NCI-H1694 (cell line): ENCODE results near the gene UBE2G1.
A peak's percentile ranks its signal among the peaks of the same experiment; 100 is the strongest.
"Not testable (repeated sequence)": the region's sequence is repeated elsewhere in the genome, so short reads cannot be mapped to it uniquely, and the experiment has no call there.

Experiments used
- DNase-seq: peaks from one replicate; lab custom pipeline; 2025; lab: John Stamatoyannopoulos, UW

The UBE2G1 gene

DNA sequence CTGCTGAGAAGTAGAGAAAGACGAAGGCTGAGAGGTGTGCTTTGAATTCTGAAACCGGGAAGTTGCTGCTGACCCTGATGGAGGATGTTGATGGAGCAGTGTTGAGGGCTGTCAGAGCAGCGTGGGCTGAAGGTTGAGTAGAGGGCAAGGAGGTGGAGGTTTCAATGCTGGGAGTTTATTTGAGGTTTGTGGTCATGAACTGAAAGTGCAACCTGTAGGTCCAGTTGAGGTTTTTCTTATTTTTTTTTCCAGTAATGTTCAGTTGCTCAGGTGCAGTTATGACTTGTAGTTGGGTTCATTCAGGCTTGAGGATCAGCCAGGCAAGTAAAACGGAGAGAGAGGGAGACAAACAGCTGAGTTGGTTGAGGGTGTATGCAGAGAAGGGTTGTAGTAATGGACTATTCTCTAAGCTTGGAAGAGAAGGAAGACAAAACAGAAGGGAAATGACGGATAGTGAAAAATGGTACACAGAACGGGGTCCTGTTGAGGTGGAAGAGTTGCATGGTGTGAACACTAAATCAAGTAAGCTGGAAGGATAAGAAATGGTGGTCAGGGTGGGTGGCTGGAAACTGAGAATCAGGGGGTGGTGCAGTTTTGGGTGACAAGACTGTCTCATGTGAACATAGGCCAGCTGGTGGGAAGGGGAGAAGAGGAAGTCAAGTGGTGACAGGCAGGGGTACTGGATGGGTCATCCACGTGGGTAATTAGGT, 8.7 kb upstream of the UBE2G1 start:
- DNase-seq = no peak

DNA sequence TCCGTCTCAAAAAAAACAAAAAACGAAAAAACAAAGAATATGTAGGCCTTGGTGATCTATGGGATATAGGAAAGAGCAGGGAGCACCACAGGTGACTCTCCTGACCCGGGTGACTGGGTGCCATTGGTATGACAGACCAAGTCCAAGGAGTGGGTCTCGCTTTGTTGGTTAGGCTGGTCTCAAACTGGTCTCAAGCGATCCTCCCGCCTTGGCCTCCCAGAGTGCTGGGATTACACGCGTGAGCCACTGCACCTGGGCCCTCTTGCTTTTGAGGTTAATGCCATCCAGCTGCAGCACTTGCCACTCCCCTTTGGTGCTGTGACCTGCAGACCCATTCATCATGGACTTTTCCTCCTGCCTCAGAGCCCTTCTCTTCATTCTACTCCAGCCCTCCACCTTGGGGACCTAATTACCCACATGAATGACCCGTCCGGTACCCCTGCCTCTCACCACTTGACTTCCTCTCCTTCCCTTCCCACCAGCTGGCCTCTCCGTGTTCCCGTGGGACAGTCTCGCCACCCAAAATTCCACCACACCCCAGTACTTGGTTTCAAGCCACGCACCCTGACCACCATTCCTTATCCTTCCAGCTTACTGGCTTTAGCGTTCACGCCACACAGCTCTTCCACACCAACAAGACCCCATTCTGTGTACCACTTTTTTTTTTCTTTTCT, 3.2 kb upstream of the UBE2G1 start:
- no peak for DNase-seq

DNA sequence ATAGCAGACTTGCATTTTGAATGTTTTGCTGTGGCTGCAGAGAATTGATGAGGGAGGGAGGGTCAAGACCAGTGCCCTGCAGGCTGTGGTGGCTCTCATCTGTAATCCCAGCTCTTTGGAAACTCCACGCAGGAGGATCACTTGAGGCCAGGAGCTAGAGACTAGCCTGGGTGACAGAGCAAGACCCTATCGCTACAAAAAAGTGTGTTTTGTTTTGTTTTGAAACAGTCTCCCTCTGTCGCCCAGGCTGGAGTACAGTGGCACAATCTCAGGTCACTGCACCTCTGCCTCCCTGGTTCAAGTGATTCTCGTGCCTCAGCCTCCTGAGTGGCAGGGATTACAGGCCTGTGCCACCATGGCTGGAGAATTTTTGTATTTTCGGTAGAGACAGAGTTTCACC, 1.9 kb upstream of the UBE2G1 start:
- DNase-seq = no peak

DNA sequence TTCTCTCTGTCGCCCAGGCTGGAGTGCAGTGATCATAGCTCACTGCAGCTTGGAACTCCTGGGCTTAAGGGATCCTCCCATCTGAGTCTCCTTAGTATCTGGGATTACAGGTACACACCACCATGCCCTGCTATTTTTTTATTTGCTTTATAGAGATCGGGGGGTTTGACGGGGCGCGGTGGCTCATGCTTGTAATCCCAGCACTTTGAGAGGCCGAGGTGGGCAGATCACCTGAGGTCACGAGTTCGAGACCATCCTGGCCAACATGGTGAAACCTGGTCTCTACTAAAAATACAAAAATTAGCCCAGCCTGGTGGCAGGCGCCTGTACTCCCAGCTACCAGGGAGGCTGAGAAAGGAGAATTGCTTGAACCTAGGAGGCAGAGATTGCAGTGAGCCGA, 702 bp upstream of the UBE2G1 start:
- DNase-seq = not testable (repeated sequence)

DNA sequence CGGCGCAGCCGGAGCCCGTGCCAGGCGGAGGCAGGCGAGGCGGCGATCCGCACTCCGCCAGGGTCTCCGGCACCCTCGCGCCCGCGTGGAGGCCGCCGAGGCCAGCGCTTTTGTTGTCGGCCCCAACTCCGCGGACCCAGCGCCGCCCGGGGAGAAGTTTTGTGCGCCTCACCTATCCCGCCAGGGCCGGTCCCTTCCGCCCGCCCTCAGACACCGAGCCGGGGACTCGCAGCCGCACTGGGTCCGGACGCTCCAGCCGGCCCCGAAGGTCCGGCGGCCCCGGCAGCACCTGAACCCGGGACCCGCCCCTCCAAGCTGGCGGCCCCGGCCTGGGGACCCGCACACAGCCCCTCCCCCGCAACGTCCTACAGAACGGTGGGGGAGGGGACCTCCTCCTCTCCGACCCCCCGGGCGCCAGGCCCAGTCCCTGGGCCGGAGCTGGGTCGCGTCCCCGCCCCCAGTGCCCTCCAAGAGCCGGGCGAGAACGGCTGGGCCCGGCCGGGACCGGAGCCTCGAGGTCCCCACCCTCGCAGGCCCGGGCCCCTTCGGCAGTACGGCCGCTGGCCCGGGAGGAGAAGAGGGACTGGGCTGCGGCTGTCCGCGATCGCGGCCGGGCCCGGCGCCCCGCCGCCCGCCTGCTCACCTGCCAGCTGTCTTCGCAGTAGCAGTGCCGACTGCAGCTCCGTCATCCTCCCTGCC, 698 bp downstream of the UBE2G1 start:
- no peak for DNase-seq

DNA sequence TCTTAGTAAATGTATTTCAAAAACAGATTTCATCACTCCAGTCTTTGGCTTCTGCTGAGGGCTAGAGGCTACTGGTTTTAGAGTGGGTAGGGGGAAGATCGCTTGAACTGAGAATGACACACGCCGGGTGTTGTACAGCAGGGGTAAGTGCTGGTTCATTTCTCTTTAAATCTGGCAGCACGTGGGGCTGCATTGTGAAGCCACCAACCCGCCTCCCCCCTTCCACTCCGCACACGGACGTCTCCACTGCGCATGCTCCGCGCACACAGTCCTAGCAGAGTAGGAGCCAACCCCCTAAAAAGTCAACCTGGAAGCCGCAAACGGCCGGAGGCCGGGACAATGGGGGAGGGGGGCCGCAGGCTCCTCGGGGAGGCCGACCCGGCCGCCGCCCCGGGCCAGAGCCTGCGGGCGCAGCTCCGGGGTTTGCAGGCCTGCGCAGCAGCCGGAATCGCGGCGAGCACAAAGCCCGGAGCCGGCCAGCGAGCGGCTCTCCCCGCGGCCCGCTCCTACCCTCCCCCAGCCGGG, 1.3 kb downstream of the UBE2G1 start:
- peak; percentile 90 for DNase-seq

DNA sequence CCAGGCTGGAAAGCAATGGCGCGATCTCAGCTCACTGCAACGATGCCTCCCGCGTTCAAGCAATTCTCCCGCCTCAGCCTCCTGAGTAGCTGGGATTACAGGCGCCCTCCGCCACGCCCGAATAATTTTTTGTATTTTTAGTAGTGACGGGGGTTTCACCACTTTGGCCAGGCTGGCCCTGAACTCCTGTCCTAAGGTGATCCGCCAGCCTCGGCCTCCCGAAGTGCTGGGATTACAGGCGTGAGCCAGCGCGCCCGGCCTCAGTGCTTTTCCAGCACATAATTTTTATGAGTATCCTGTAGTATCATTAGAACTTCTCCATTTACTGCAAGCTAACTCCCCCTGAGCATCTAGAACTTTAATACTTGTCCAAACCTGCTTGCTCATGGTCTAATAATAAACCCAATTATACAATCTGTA, 1.8 kb downstream of the UBE2G1 start:
- DNase-seq = no peak

DNA sequence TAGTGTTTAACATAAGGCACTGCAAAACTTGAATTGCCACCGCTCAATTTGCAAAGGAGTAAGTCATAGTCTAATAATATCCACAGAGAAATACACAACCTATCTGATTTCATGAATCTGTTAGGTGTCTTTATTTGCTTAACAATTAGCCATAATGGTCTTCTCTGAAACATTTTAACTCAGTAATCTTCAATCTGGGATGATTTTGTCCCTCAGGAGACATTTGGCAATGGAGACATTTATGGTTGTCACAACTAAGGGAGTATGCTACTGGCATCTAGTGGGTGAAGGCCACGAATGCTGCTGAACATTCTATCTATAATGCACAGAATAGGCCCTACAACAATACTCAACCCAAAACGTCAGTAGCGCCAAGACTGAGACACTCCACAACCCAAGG, 4.3 kb downstream of the UBE2G1 start:
- peak; percentile 25 for DNase-seq

DNA sequence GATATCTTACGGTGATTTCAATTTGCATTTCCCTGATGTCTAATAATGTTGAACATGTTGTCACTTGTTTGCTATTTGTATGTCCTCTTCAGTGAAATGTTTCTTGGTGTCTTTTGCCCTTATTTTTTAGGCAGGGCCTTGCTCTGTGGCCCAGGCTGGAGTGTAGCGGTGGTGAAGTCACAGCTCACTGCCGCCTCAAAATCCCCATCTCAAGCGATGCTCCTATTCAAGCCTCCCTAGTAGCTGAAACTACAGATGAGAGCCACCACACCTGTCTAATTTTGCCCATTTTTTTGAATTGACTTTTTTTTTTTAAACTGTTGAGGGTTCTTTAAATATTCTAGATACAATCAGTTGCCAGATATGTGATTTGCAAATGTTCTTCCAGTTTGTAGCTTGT, 8.3 kb downstream of the UBE2G1 start:
- no peak for DNase-seq

DNA sequence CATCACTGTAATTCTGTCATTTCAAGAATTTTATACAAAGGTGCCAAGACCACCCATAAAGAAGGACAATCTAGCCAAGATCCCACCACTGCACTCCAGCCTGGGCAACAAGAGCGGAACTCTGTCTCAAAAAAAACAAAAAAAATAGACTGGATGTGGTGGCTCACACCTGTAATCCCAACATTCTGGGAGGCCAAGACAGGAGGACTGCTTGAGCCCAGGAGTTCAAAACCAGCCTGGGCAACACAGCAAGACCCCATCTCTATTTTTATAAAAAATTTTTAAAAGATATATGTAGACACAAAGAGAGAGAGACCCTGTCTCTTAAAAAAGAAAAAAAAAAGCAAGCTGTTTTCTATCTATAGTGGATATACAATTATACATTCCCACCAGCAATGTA, 8.8 kb downstream of the UBE2G1 start:
- DNase-seq = no peak

DNA sequence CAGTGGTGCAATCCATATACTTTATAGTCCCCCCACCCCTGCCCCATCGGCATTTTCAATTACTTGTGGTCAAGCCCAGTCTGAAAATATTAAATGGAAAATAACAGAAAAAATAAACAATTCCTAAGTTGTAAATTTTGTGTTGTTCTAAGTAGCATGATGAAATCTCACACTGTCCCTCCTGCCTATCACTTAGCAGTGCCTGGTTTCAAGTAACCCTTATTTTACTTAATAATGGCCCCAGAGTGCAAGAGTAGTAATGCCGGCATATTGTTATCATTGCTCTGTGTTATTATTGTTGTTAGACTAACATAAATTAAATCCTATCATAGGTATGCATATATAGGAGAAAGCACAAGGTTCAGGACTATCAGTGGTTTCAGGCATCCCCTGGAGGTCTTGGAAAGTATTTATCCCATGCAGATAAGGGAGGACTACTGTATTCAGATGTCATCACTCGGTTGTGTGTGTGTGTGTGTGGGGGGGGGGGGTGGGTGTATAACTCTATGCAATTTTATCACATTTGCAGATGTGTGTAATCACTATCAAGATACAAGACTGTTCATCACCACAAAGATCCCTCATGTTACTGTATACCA, 9.3 kb downstream of the UBE2G1 start:
- no peak for DNase-seq

DNA sequence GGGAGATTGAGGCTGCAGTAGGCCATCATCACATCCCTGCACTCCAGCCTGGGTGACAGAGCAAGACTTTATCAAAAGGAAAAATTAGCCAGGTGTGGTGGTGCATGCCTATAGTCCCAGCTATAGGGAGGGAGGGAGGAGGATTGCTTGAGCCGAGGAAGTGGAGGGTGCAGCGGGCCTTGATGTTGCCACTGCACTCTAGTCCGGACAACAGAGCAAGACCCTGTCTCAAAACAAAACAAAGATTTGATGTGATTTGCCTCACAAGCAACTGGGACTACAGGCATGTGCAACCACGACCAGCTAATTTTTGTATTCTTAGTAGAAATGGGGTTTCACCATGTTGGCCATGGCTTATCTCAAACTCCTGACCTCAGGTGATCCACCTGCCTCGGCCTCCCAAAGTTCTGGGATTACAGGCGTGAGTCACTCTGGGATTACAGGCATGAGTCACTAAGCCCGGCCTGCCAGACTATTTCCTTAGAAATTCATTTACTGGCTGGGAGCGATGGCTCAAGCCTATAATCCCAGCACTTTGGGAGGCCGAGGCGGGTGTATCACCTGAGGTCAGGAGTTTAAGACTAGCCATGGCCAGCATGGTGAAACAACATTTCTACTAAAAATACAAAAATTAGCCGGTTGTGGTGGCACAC, 11.5 kb downstream of the UBE2G1 start:
- no peak for DNase-seq

DNA sequence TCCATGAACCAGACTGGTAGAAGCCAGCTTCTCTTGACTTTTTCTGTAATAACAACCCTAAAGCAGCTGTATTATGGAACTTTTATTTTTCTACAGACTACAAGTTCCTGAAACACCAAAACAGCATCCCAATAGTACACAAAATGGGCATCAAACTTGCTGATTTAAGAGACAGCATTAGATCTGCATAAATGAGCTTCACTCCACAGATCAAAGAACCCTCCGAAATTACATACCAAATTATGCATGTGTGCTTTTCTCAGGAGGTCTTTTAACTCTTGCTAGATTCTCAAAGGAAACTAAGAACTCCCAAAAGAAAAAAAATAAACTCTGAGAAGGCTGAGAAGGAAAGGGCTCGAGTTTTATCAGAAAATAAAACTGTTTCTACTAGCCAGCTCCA, 12.3 kb downstream of the UBE2G1 start:
- DNase-seq = no peak

DNA sequence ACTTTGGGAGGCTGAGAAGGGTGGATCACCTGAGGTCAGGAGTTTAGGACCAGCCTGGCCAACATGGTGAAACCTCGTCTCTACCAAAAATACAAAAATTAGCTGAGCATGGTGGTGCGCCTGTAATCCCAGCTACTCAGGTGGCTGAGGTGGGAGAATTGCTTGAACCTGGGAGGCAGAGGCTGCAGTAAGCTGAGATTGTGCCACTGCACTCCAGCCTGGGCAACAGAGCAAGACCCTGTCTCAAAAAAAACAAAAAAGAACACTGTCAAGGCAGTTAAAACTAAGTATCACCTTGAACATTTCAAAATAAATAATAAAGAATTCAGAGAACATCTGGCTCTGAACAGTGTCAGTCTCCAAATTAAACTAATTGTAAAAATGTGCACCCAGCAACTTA, 16.3 kb downstream of the UBE2G1 start:
- not testable (repeated sequence) for DNase-seq

DNA sequence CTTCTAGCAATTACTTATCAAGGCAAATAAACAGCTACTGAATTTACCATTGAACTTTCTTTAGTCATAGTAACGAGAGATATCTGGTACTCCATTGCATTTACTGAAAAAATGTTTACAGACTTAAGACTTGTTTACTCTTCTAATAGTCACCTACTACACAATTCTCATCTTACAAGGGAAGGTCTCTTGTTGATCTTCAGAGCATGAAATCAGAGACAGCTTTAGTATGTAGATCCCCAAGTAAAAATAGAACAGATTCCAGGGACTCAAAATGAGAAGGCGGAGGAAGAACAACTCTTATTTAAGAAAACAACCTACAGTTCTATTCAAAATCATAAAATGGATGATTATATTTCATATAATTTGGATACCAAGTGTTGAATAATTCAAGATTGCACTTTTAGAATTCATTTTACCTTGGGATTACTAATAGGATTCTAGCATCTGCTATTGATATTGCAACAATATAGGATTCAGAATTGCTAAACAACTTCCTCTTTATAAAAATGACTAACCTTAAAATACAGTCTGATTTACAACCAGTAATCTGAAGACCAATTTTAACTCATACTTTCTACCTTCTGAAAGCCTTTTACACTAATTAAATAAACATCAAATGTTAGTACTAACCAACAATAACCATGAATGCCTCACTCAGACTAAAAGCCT, 20.8 kb downstream of the UBE2G1 start:
- no peak for DNase-seq

DNA sequence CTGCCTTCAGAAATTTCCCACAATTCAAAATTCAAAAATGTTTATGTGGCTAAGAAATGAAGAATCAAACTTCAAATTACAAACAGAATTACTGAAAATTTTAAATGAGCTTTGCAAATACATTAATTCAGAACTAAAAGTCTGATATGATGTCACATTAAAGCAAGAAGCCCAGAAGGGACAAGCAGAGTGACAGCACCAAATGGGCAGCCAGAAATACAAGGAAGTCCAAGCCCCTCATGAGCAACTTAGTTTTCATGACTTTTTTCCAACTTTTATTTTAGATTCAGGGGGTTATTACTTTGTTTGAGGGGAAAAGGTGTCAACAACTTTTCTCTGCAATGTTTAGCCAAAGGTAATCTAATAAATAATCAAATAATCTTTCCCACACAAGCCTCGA, 21.5 kb downstream of the UBE2G1 start:
- no peak for DNase-seq

DNA sequence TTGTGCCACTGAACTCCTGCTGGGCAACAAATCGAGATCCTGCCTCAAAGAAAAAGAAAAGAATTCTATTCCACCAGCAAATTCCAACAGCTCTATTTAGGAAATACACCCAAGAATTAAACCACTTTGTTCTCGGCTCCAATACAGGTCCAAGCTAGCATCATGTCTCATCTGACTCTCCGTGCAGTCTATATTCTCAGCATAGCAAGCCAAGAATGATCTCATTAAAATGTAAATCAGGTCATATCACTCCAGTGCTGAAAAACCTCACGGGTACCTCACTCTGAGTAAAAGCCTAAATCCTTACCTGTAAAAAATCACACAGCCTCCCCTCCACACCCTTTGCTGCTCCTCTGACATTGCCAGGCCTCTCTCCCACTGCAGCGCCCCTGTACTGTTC, 23.9 kb downstream of the UBE2G1 start:
- no peak for DNase-seq

DNA sequence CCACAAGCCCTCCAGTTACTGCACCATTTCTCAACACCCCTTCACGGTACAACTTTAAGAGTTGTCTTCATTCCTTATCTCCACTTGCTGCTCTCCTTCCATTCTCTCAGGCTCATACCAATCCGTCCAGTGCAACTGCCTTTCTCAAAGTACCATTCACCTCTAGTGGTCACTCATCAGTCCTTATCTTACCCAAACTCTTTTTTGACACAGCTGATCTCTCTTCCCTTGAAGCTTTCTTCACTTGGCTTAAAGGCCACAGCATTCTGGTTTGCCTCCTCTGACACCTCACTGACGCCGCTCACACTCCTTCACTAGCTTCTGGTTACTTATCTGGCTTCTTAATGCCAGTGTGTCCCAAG, 24.9 kb downstream of the UBE2G1 start:
- no peak for DNase-seq

DNA sequence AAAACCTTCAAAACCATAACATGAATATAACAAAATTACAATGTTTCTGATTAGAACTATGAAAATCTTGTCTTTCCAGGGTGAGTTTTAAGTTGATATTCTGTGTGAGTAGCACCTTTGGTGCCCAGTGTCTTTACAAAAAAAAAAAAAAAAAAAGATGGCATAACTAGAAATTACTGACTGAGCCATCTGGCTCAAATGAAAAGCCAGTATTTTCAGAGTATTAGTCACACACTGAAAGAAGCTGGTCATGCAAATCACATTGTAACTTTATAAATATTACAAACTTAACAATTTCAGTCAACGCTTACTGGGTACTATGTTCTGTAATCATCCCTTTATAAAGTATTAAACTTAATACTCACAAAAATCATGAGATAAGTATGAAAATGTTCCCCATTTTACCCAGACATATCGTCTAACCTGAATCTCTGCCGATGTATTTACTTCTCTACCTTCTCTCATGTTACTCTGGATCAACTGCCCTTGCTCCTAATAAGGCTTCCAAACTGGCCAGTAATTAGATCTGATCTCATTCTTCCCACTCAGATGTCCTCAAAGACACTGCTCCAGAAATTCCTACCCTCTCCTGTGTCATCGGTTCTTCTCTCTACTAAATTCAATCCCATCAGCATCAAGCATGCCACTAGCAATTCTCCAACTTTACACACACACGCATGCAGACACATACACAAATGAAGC, 25.4 kb downstream of the UBE2G1 start:
- no peak for DNase-seq

DNA sequence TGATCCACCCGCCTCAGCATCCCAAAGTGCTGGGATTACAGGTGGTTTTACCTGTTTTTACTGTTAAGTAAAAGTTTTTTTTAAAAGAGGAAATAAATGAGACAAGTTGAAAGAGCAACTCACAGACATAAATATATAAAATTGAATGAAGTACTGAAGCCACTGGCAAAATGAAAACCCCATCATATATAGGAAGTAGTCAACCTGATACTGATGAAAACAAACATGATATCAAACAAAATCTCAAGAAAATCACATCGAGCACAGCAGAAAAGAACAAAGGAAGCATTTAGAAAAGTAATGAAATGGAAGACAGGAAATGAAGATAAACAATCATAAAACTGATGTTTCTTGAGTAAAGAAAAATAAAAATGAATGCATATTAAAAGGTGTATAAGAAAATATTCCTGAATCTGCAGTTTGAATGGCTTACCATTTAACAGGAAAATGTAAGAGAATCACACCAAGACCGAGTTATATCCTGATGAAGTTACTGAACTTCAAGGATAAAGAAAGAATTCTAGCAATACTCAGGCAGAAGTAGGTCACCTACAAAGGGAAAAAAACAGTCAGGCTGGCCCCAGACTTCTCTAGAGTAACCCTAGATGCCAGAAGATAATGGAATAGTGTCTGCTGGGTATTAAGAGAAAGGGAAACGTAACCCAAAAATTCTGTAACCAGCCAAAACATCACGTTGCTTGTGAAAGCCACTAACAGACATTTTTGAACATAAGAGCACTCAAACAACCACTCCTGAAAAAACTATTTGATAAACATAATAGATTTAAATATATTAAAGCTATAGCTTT, 31.5 kb downstream of the UBE2G1 start:
- DNase-seq = no peak
